SU-DHL-6 (cell line): ENCODE measurements around the gene SUSD2.

Experiments used
- H2AFZ ChIP-seq: fragments of 200-600 bp; sonication (generic); 2 replicates; pipeline ENCODE4 v1.6.1; 2014; ENCODE audit warnings: low read depth, mild to moderate bottlenecking, moderate library complexity, mixed read lengths, antibody characterized with exemption, low read length; ENCODE audit not compliant: severe bottlenecking
- H3F3A ChIP-seq: fragments of 200-600 bp; shearing (Covaris generic); 2 replicates; pipeline ENCODE4 v1.6.0; 2016; ENCODE audit warnings: antibody characterized with exemption, mild to moderate bottlenecking; ENCODE audit not compliant: insufficient read depth
- H3K27ac ChIP-seq: fragments of 200-600 bp; sonication (generic); 2 replicates; pipeline ENCODE4 v1.5.1; 2016; ENCODE audit warnings: low read depth, mild to moderate bottlenecking, low read length, moderate library complexity, mixed read lengths
- H3K27me3 ChIP-seq: fragments of 200-600 bp; sonication (generic), shearing (Covaris generic); 2 replicates; pipeline ENCODE4 v1.6.0; 2014; ENCODE audit warnings: mild to moderate bottlenecking, low read length
- H3K36me3 ChIP-seq: fragments of 200-600 bp; sonication (generic); 2 replicates; pipeline ENCODE4 v1.6.1; 2014; ENCODE audit warnings: mild to moderate bottlenecking, low read length, mixed read lengths
- H3K4me2 ChIP-seq: fragments of 300-600, 200-600 bp; shearing (Covaris generic), sonication (generic); 2 replicates; pipeline ENCODE4 v1.6.0; 2014; ENCODE audit warnings: low read length, low read depth, mild to moderate bottlenecking; ENCODE audit not compliant: poor library complexity, severe bottlenecking
- H3K4me3 ChIP-seq: fragments of 200-600 bp; sonication (generic); 2 replicates; pipeline ENCODE4 v1.5.1; 2014; ENCODE audit warnings: antibody characterized with exemption, low read length, mild to moderate bottlenecking, mixed read lengths; ENCODE audit not compliant: insufficient read depth, poor library complexity, severe bottlenecking
- H3K79me2 ChIP-seq: fragments of 200-600 bp; sonication (generic); 2 replicates; pipeline ENCODE4 v1.6.1; 2014; ENCODE audit warnings: mild to moderate bottlenecking, low read length, moderate library complexity; ENCODE audit not compliant: insufficient read depth
- H3K9ac ChIP-seq: fragments of 200-600 bp; sonication (generic); 2 replicates; pipeline ENCODE4 v1.7.0; 2014; ENCODE audit warnings: mild to moderate bottlenecking, low read length
- H3K9me2 ChIP-seq: fragments of 200-600 bp; sonication (generic); replicated peaks from 2 replicates; pipeline ENCODE4 v1.6.1; 2014; ENCODE audit warnings: low read length; ENCODE audit not compliant: insufficient read depth
- H3K9me3 ChIP-seq: fragments of 200-600 bp; sonication (generic); 2 replicates; pipeline ENCODE4 v1.6.1; 2014; ENCODE audit warnings: low read length, mixed read lengths; ENCODE audit not compliant: insufficient read depth
- H4K20me1 ChIP-seq: fragments of 200-600 bp; sonication (generic); 2 replicates; pipeline ENCODE4 v1.6.1; 2014; ENCODE audit warnings: low read depth, mild to moderate bottlenecking, antibody characterized with exemption, low read length, moderate library complexity, mixed read lengths
- CTCF ChIP-seq: fragments of 200-600 bp; sonication (generic); IDR thresholded peaks from one replicate; pipeline ENCODE4 v1.5.1; 2017; ENCODE audit warnings: antibody characterized with exemption, mild to moderate bottlenecking, low read length, moderate library complexity; ENCODE audit not compliant: insufficient read depth, poor library complexity, severe bottlenecking
- EZH2phosphoT487 ChIP-seq: fragments of 200-600 bp; sonication (generic), shearing (Covaris generic); conservative IDR thresholded peaks from 2 replicates; pipeline ENCODE4 v1.6.1; 2018; ENCODE audit warnings: mild to moderate bottlenecking, antibody characterized with exemption, low read length, moderate library complexity, mixed read lengths

SUSD2 gene

GRCh38 chr22:24214467-24215285, 33.4 kb downstream of the SUSD2 start:
- Histone ChIP-seq H3K27me3 (0 out of 2 replicates have a peak, but pooled peaks cover under 1% of the 10 kb centered on the region), H3K9me2 (no peaks in the 10 kb centered on the region), H3K4me2 (no peak overlapping the region), H3K9ac (no peak overlapping the region), H3K9me3 (no peaks in the 10 kb centered on the region), H3K4me3 (no peak overlapping the region), H3F3A (no peaks in the 10 kb centered on the region), H3K36me3 (no peaks in the 10 kb centered on the region), H4K20me1 (no peaks in the 10 kb centered on the region), H3K79me2 (no peaks in the 10 kb centered on the region), H2AFZ (no peak overlapping the region), H3K27ac (no peak overlapping the region)
- TF ChIP-seq CTCF = no peak
- no peak for TF ChIP-seq EZH2phosphoT487

GRCh38 chr22:24216541-24217209, 35.4 kb downstream of the SUSD2 start:
- Histone ChIP-seq H4K20me1 (no peaks in the 10 kb centered on the region), H3K27me3 (no peaks in the 10 kb centered on the region), H3K9me2 (no peaks in the 10 kb centered on the region), H3K9ac (no peak overlapping the region), H3K9me3 (no peaks in the 10 kb centered on the region), H3K4me2 (no peak overlapping the region), H3K27ac (no peak overlapping the region), H3K4me3 (no peak overlapping the region), H3K79me2 (no peaks in the 10 kb centered on the region), H3K36me3 (no peaks in the 10 kb centered on the region), H3F3A (no peaks in the 10 kb centered on the region), H2AFZ (no peak overlapping the region)
- no peak for TF ChIP-seq EZH2phosphoT487
- no peak for TF ChIP-seq CTCF

- H3K79me2 ChIP-seq = no peaks in the 10 kb centered on the region
- H4K20me1 ChIP-seq = no peaks in the 10 kb centered on the region
- no peak overlapping the region for H3K9ac ChIP-seq
- H3K9me2 ChIP-seq = no peaks in the 10 kb centered on the region
- H2AFZ ChIP-seq = no peak overlapping the region
- no peak overlapping the region for H3K4me3 ChIP-seq
- H3K9me3 ChIP-seq = no peaks in the 10 kb centered on the region
- H3K27ac ChIP-seq = no peak overlapping the region
- no peak overlapping the region for H3K4me2 ChIP-seq
- H3F3A ChIP-seq = no peaks in the 10 kb centered on the region
- no peak for TF ChIP-seq CTCF
- no peaks in the 10 kb centered on the region for H3K27me3 ChIP-seq
- no peaks in the 10 kb centered on the region for H3K36me3 ChIP-seq
Measured at GRCh38 chr22:24217384-24217783, 36.1 kb downstream of the SUSD2 start.
